HEK293T (cell line): Measurements from ENCODE around the gene LRP11.

ENCODE experiments used
- CTCF ChIA-PET: fragments of 350-600 bp; formaldehyde crosslinking; extraction: SDS; loops from one replicate; lab custom pipeline; 2021; ENCODE audit warnings: antibody characterized with exemption, inconsistent platforms; lab: Yijun Ruan, JAX
- POLR2A ChIA-PET: fragments of 350-600 bp; formaldehyde crosslinking; extraction: SDS; loops from one replicate; lab custom pipeline; 2020; ENCODE audit warnings: antibody characterized with exemption, inconsistent platforms; lab: Yijun Ruan, JAX
- DNase-seq: peaks from one replicate; pipeline ENCODE4 v3.0.0; 2012; ENCODE audit warnings: mixed read lengths; ENCODE audit errors: extremely low spot score
- ARNT ChIP-seq: fragments of 450-650 bp; IDR thresholded peaks from 2 replicates; pipeline ENCODE4 v1.6.1; 2017; ENCODE audit warnings: mild to moderate bottlenecking
- BHLHE40 ChIP-seq: fragments of 450-650 bp; IDR thresholded peaks from 2 replicates; pipeline ENCODE4 v1.6.1; 2016; ENCODE audit warnings: mild to moderate bottlenecking, moderate library complexity, borderline replicate concordance
- CTBP1 ChIP-seq: fragments of 450-650 bp; IDR thresholded peaks from 2 replicates; pipeline ENCODE4 v1.6.1; 2016; ENCODE audit warnings: borderline replicate concordance
- ELF4 ChIP-seq: fragments of 450-650 bp; IDR thresholded peaks from 2 replicates; pipeline ENCODE4 v1.6.1; 2017; ENCODE audit warnings: antibody characterized with exemption
- FOXA1 ChIP-seq: fragments of 450-650 bp; IDR thresholded peaks from 2 replicates; pipeline ENCODE4 v1.6.1; 2016; ENCODE audit warnings: mild to moderate bottlenecking
- FOXK2 ChIP-seq: fragments of 450-650 bp; IDR thresholded peaks from 2 replicates; pipeline ENCODE4 v1.6.1; 2016; ENCODE audit warnings: mild to moderate bottlenecking
- FOXM1 ChIP-seq: fragments of 450-650 bp; IDR thresholded peaks from 2 replicates; pipeline ENCODE4 v1.6.1; 2017; ENCODE audit warnings: mild to moderate bottlenecking, borderline replicate concordance
- HDGF ChIP-seq: fragments of 450-650 bp; IDR thresholded peaks from 2 replicates; pipeline ENCODE4 v1.6.1; 2017; ENCODE audit warnings: antibody characterized with exemption, borderline replicate concordance
- L3MBTL2 ChIP-seq: fragments of 450-650 bp; conservative IDR thresholded peaks from 2 replicates; pipeline ENCODE4 v1.6.1; 2016; ENCODE audit warnings: mild to moderate bottlenecking
- LEF1 ChIP-seq: fragments of 450-650 bp; IDR thresholded peaks from 2 replicates; pipeline ENCODE4 v1.6.1; 2017; ENCODE audit warnings: mild to moderate bottlenecking, borderline replicate concordance
- NFRKB ChIP-seq: fragments of 450-650 bp; IDR thresholded peaks from 2 replicates; pipeline ENCODE4 v1.6.1; 2016; ENCODE audit warnings: mild to moderate bottlenecking, moderate library complexity
- PKNOX1 ChIP-seq: fragments of 450-650 bp; IDR thresholded peaks from 2 replicates; pipeline ENCODE4 v1.6.1; 2016
- SP1 ChIP-seq: fragments of 450-650 bp; IDR thresholded peaks from 2 replicates; pipeline ENCODE4 v1.6.1; 2017
- SUZ12 ChIP-seq: fragments of 450-650 bp; IDR thresholded peaks from 2 replicates; pipeline ENCODE4 v1.6.1; 2016; ENCODE audit warnings: mild to moderate bottlenecking
- TARDBP ChIP-seq: fragments of 450-650 bp; IDR thresholded peaks from 2 replicates; pipeline ENCODE4 v1.6.1; 2016
- ZNF384 ChIP-seq: fragments of 450-650 bp; IDR thresholded peaks from 2 replicates; pipeline ENCODE4 v1.6.1; 2016

LRP11 gene

GRCh38 chr6:149904661-149905370 lies 40.7 kb upstream of the LRP11 start:
- POLR2A ChIA-PET, result no interaction called here
- TF ChIP-seq L3MBTL2 (no peak), ARNT (no peak), TARDBP (no peak), FOXA1 (no peak), LEF1 (no peak), ZNF384 (no peak), FOXK2 (no peak), CTBP1 (no peak), SP1 (no peak), HDGF (no peak), NFRKB (no peak), BHLHE40 (no peak), PKNOX1 (no peak), ELF4 (no peak), FOXM1 (no peak), SUZ12 (no peak)
- no peak for DNase-seq
- CTCF ChIA-PET, result interaction anchor here (1.9 kb wide), 1 partner anchor 18 kb away, joined by 4 read pairs; no protein-coding TSS in a partner anchor

DNA sequence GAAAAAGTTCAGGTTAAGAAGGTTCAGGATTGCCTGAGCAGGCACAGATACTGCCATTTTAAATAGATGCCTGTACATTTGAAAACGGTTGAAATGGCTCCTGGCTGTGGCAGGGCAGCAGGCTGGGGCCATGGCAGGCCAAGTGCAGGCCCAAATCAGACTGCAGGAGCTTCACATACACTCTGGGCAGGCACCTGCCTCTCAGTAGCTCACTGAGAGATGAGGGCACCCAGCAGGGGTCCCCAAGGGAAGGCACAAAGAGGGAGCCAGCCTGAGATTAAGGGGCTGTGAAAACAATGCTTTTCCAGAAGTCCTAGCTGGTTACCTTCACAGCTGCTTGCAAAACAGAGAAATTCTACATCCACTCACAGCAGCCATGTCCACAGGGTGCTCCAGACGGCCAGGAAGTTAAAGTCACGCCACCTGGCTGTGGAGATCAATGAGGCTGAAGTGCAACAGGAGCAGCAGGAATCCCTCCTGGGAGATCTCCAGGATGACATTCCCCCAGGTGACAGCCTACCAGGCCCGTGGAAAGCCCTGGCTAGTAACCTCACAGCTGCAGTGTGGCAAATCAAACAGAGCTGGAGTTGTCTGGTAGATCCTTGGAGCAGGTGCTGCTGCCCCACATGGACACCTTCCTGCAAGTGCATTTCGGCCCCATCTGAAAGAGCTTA lies 39.9 kb upstream of the LRP11 start:
- ChIA-PET CTCF (no interaction called here), POLR2A (no interaction called here)
- DNase-seq, result no peak
- no peak for TF ChIP-seq FOXK2
- no peak for TF ChIP-seq ARNT
- no peak for TF ChIP-seq BHLHE40

GRCh38 chr6:149901444-149902140 lies 37.4 kb upstream of the LRP11 start:
- no peak for DNase-seq
- POLR2A ChIA-PET, result no interaction called here
- TF ChIP-seq L3MBTL2 (no peak), SP1 (no peak)
- CTCF ChIA-PET, result interaction anchor here (0.5 kb wide), 1 partner anchor 31 kb away, joined by 3 read pairs; no protein-coding TSS in a partner anchor

GRCh38 chr6:149900620-149901443 lies 36.7 kb upstream of the LRP11 start:
- no peak for DNase-seq
- CTCF ChIA-PET, result interaction anchor here (0.6 kb wide), 1 partner anchor 958 kb away, joined by 3 read pairs; no protein-coding TSS in a partner anchor
- POLR2A ChIA-PET, result no interaction called here
- TF ChIP-seq SUZ12, result no peak

GRCh38 chr6:149899926-149900619 lies 35.9 kb upstream of the LRP11 start:
- DNase-seq, result no peak
- no peak for TF ChIP-seq LEF1
- no peak for TF ChIP-seq ELF4
- TF ChIP-seq TARDBP, result no peak
- no peak for TF ChIP-seq HDGF
- no peak for TF ChIP-seq CTBP1
- no peak for TF ChIP-seq SP1
- ChIA-PET CTCF (interaction anchor here (0.6 kb wide), 1 partner anchor 959 kb away, joined by 3 read pairs; no protein-coding TSS in a partner anchor), POLR2A (no interaction called here)

- CTCF ChIA-PET, result no interaction called here
- TF ChIP-seq CTBP1 (no peak), BHLHE40 (no peak), HDGF (no peak), SP1 (no peak), FOXA1 (no peak), NFRKB (no peak), ELF4 (no peak), L3MBTL2 (no peak), LEF1 (no peak), FOXM1 (no peak), TARDBP (no peak)
- no peak for DNase-seq
- POLR2A ChIA-PET, result no interaction called here
These were observed 35.3 kb upstream of the LRP11 start for GRCh38 chr6:149899486-149899885.
